HUDEP-2 (cell line): Measurements from ENCODE around the gene BCL2.

Experiments
- DNase-seq, 76 experiments: peaks; one replicate each; lab custom pipeline; 2025; ENCODE audit not compliant: unreplicated experiment in 76 of 76; lab: John Stamatoyannopoulos, UW

BCL2 gene

GRCh38 chr18:63187223-63187574, 132.4 kb downstream of the BCL2 start:
- no peak for DNase-seq

DNA sequence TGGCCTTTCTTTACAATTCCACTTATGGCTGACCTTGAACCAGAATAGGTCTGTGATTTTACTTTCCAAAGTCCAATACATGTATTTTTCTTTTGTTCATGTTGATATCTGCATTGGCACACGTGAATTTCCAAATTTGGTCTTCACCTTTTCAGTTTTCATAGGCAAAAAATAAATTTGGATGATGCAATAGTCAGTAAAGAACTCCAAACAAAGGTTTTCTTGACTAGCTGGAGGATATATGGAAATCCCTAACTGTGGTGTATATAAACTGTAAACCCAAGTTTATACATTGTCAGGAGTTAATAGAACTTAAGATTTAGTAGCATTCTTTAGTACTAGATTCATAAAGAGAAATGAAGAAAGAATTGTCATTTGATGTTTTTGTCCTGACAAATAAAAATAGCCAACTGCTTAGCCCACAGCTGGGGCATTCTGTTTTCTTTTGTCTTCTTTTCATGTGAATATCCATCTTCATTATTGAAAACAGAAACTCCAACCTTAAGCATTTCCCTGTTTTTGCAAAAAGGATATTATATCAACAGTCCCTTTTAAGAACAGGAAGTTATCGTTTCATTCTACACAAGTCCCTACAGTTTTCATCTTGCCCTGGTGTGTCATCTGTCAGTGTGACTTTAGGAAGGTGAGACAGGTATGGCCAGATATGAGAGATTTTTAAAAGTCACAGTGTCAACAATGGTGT, 132.9 kb downstream of the BCL2 start:
- peak in 1 of 76 experiments; percentile 10 for DNase-seq

- no peak for DNase-seq
Measured at GRCh38 chr18:63185984-63186383, 133.6 kb downstream of the BCL2 start.

GRCh38 chr18:63183952-63184770, 135.4 kb downstream of the BCL2 start:
- DNase-seq: no peak

DNA sequence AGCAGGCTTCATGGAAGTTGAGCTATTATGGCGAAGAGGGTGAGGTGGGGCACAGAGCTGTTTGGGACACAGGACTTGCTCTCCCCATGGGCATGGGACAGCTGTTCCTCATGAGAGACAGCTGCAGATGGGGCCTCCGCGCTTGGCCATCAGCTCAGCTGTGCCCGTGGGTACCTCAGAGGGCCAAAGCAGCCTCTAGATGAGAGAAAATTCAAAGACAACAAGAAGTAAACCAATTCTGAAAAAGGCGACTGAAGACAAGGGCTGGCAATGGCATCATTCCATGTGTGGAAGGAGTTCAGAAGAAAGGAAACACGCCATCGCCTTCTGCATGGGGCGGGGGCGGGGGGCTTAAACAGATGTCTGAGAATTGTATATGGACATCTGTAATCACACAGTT, 136.2 kb downstream of the BCL2 start:
- DNase-seq: no peak

- DNase-seq: no peak
Measured at GRCh38 chr18:63182861-63183260, 136.7 kb downstream of the BCL2 start.

GRCh38 chr18:63182310-63182772, 137.2 kb downstream of the BCL2 start:
- no peak for DNase-seq

DNA sequence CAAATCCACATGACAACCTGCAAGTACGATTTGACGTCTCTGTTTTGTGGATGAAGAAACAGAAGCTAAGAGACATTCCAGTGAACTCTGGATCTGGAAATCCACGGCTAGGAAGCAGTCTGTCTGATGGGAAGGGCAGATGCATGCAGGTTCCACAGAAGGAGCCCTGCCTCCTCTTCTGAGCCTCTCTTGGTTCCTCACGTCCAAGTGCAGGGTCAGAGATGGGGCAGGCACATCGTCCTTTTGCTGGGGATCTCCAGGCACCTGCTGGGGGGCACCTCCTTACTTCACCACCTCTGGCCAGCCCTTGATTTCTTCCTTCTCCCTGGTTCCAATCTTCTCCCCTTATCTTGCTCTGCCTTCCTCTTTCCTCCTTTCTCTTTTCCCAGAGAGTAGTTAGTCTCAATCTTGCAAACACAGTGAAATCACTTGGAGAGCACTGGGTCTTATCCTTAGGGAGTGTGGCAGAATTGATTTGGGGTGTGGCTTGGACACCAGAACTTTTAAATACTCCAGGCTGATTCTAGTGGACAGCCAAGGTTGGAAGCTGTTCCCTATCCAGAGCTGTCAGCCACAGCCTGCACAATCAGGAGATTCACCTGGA, 137.8 kb downstream of the BCL2 start:
- DNase-seq: no peak

- no peak for DNase-seq
Measured at GRCh38 chr18:63180971-63181376, 138.6 kb downstream of the BCL2 start.

DNA sequence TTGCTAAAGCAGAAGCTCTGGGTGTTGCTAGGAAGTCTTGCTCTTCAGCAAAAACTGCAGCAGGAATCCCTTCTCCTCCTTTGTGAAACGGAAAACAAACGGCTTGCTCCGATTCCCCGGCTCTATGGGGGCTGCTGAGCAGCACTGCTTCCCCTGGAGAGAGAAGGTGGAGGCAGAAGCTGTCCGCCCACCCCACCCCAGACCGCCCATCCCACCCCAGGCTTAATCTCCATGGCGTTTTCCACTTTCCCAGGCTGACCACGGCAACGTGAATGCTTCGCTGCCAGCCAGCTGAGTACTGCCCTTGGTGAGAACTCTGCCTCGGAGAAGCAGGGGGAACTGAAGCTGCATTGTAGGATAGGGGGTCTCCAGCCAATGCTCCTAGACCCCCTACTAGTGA, 139.2 kb downstream of the BCL2 start:
- no peak for DNase-seq

DNA sequence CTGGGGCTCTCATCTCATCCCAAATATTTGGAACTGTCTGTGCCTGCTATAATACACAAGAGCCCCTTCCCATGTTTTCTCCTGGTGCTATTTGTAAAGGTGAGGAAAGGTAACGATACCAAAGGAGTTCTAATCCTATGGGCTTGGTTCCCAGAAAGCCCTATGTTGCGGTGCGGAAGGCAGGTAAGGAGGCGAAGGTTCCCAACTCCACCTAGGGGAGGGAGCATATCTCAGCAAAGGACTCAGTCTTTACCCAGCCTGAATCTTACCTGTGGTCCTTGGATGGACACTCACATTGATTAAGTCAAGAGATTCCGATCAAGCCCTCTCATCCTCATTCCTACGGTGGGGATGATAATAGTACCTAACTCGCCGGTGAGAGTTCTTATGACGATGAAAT, 140.1 kb downstream of the BCL2 start:
- no peak for DNase-seq

- no peak for DNase-seq
Measured at GRCh38 chr18:63178971-63179370, 140.6 kb downstream of the BCL2 start.

GRCh38 chr18:63177919-63178821, 141.4 kb downstream of the BCL2 start:
- DNase-seq: no peak

GRCh38 chr18:63177259-63177658, 142.3 kb downstream of the BCL2 start:
- DNase-seq: no peak

- no peak for DNase-seq
Measured at GRCh38 chr18:63175264-63175663, 144.3 kb downstream of the BCL2 start.

DNA sequence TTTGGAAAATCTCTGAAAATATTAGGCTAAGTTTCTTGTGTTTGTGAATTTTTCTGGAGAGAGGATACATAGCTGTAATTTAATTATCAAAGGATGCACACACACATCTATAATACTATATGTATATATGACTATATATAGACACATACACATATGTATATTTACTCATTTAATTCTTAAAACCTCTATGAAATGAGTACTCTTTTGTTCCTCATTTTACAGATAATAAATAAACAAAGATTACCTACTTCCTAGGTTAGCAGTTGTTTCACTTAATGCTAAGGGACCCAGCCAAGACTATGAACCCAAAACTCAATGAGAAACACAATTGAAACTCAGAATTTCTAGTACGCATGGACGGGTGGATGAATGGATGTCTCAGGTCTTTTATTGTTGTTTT, 145.6 kb downstream of the BCL2 start:
- DNase-seq: no peak

- no peak for DNase-seq
Measured at GRCh38 chr18:63169853-63170252, 149.7 kb downstream of the BCL2 start.

GRCh38 chr18:63168287-63168686, 151.3 kb downstream of the BCL2 start:
- DNase-seq: no peak

GRCh38 chr18:63166142-63166541, 153.4 kb downstream of the BCL2 start:
- DNase-seq: no peak

- DNase-seq: no peak
Measured at GRCh38 chr18:63164396-63164795, 155.2 kb downstream of the BCL2 start.
